Activated naive CD8-positive, alpha-beta T cell treated with anti-CD3 and anti-CD28 coated beads, Interleukin-2, amount 50 U/mL, for 16 hours (primary cell): ENCODE measurements around the gene COL6A3.

Experiments used
- DNase-seq: peaks from one replicate; pipeline ENCODE4 v3.0.0-alpha.2; 2020; ENCODE audit warnings: low read depth, low spot score

The COL6A3 gene

GRCh38 chr2:237350070-237350469 lies 63.9 kb downstream of the COL6A3 start:
- DNase-seq, result no peak

GRCh38 chr2:237348281-237348865 lies 65.6 kb downstream of the COL6A3 start:
- no peak for DNase-seq

- DNase-seq, result no peak
These were observed 67.9 kb downstream of the COL6A3 start for GRCh38 chr2:237345891-237346640.

GRCh38 chr2:237345411-237345810 lies 68.6 kb downstream of the COL6A3 start:
- no peak for DNase-seq

GRCh38 chr2:237344942-237345341 lies 69.0 kb downstream of the COL6A3 start:
- DNase-seq, result no peak

GRCh38 chr2:237343993-237344392 lies 70.0 kb downstream of the COL6A3 start:
- DNase-seq, result no peak

- DNase-seq, result no peak
These were observed 72.1 kb downstream of the COL6A3 start for GRCh38 chr2:237341872-237342271.

GRCh38 chr2:237337586-237337985 lies 76.4 kb downstream of the COL6A3 start:
- DNase-seq, result no peak

- no peak for DNase-seq
These were observed 77.8 kb downstream of the COL6A3 start for GRCh38 chr2:237336131-237336530.

- DNase-seq, result no peak
These were observed 80.2 kb downstream of the COL6A3 start for GRCh38 chr2:237333748-237334147.

GRCh38 chr2:237330541-237330940 lies 83.4 kb downstream of the COL6A3 start:
- DNase-seq, result no peak

GRCh38 chr2:237327175-237327950 lies 86.6 kb downstream of the COL6A3 start:
- no peak for DNase-seq

GRCh38 chr2:237326266-237327171 lies 87.4 kb downstream of the COL6A3 start:
- DNase-seq, result no peak

GRCh38 chr2:237324837-237325236 lies 89.1 kb downstream of the COL6A3 start:
- no peak for DNase-seq

GRCh38 chr2:237324405-237324831 lies 89.5 kb downstream of the COL6A3 start:
- DNase-seq, result no peak

- no peak for DNase-seq
These were observed 90.3 kb downstream of the COL6A3 start for GRCh38 chr2:237323656-237324055.

- no peak for DNase-seq
These were observed 91.4 kb downstream of the COL6A3 start for GRCh38 chr2:237322564-237322963.

- no peak for DNase-seq
These were observed 92.2 kb downstream of the COL6A3 start for GRCh38 chr2:237321746-237322145.

GRCh38 chr2:237320801-237321560 lies 93.0 kb downstream of the COL6A3 start:
- DNase-seq, result no peak

GRCh38 chr2:237319887-237320286 lies 94.1 kb downstream of the COL6A3 start:
- DNase-seq, result no peak
